Smooth muscle cell (in vitro differentiated cells): ENCODE data around the gene SYT13. TPM values are rescaled to one million over a fixed set of nuclear protein-coding genes. Genes with fewer than 3 reads are reported as not detected.

ENCODE experiments used
- DNase-seq: peaks from one replicate; lab custom pipeline; 2025; ENCODE audit not compliant: unreplicated experiment; lab: John Stamatoyannopoulos, UW
- H2AFZ ChIP-seq: fragments of 200-600 bp; sonication (generic); 2 replicates; pipeline ENCODE4 v1.6.0; 2016; ENCODE audit warnings: antibody characterized with exemption, low read depth, mild to moderate bottlenecking
- H3F3A ChIP-seq: fragments of 200-600 bp; sonication (generic); 2 replicates; pipeline ENCODE4 v1.6.0; 2017; ENCODE audit warnings: antibody characterized with exemption, low read depth
- H3K27ac ChIP-seq: fragments of 200-600 bp; sonication (generic); 2 replicates; pipeline ENCODE4 v1.5.1; 2016; ENCODE audit warnings: low read depth, mild to moderate bottlenecking
- H3K27me3 ChIP-seq: fragments of 200-600 bp; sonication (generic); 2 replicates; pipeline ENCODE4 v1.6.1; 2016; ENCODE audit warnings: low read depth, mild to moderate bottlenecking
- H3K36me3 ChIP-seq: fragments of 200-600 bp; sonication (generic); 2 replicates; pipeline ENCODE4 v1.5.1; 2016; ENCODE audit warnings: low read depth
- H3K4me1 ChIP-seq: fragments of 200-600 bp; sonication (generic); 2 replicates; pipeline ENCODE4 v1.5.1; 2016; ENCODE audit warnings: low read depth
- H3K4me2 ChIP-seq: fragments of 200-600 bp; sonication (generic); 2 replicates; pipeline ENCODE4 v1.6.0; 2016; ENCODE audit warnings: mild to moderate bottlenecking
- H3K4me3 ChIP-seq: fragments of 200-600 bp; sonication (generic); 2 replicates; pipeline ENCODE4 v1.5.1; 2016; ENCODE audit warnings: mild to moderate bottlenecking
- H3K79me2 ChIP-seq: fragments of 200-600 bp; sonication (generic); 2 replicates; pipeline ENCODE4 v1.6.0; 2016; ENCODE audit warnings: low read depth, mild to moderate bottlenecking
- H3K9ac ChIP-seq: fragments of 200-600 bp; sonication (generic); 2 replicates; pipeline ENCODE4 v1.6.0; 2016; ENCODE audit warnings: low read depth
- H3K9me3 ChIP-seq: fragments of 200-600 bp; sonication (generic); replicated peaks from 2 replicates; pipeline ENCODE4 v1.5.1; 2016; ENCODE audit warnings: low read depth
- H4K20me1 ChIP-seq: fragments of 200-600 bp; sonication (generic); 2 replicates; pipeline ENCODE4 v1.6.0; 2016; ENCODE audit warnings: low read depth
- WGBS: methylation state at CpG from one replicate; pipeline ENCODE4 v1.1.7; 2016; ENCODE audit warnings: low lambda C conversion rate; 5-methylcytosine and 5-hydroxymethylcytosine counted together
- polyA plus RNA-seq: library from polyadenylated mRNA; unstranded; fragments of >200 nt; fragmentation: Nextera tagmentation; extraction: Ambion mirVana; gene quantifications from 2 replicates; pipeline ENCODE4 v1.2.1, GENCODE V29; 2016
- total RNA-seq: library from RNA; depleted of rRNA; stranded (reverse); fragments of >200 nt; gene quantifications from 2 replicates; pipeline ENCODE4 v1.2.3, GENCODE V29; 2014
- TF ChIP-seq, protein P1 (sequence below): fragments of 200-600 bp; sonication (generic); IDR thresholded peaks from 2 replicates; pipeline ENCODE4 v1.5.1; 2017; ENCODE audit warnings: borderline replicate concordance, mild to moderate bottlenecking, antibody characterized with exemption; ENCODE audit not compliant: insufficient read depth, poor library complexity, severe bottlenecking

Gene SYT13
- total and polyA plus RNA-seq, 2 experiments from 2014 or later, result 0.47 to 1.3 TPM

DNA sequence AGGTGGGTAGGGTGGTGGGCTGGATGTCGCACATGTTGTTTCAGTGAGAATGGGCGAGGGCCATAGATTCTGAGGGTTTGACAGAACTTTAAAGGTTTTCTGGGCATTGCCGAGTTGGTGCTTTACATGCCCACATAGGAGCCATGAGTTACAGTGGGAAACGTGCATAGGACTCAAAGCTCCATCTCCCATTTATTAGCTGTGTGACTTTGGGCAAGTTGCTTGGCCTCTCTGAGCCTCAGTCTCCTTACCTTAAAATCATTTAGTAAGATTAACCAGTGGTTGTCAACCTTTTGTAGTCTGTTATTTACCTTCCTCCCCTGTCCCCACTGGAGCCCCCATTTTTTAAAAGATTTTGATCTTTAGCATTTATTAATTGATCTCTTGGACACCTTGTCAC, 67.4 kb downstream of the SYT13 start:
- Histone ChIP-seq H2AFZ (no peak overlapping the region), H3K9me3 (no peaks in the 10 kb centered on the region), H3K4me1 (no peaks in the 10 kb centered on the region), H3K36me3 (no peaks in the 10 kb centered on the region), H4K20me1 (no peaks in the 10 kb centered on the region), H3K27ac (no peak overlapping the region), H3K9ac (no peak overlapping the region), H3F3A (no peaks in the 10 kb centered on the region), H3K79me2 (no peaks in the 10 kb centered on the region), H3K4me3 (no peak overlapping the region), H3K4me2 (no peak overlapping the region), H3K27me3 (no peaks in the 10 kb centered on the region)
- 93% methylated on average over 4 of the region's 4 CpGs for WGBS
- DNase-seq, result no peak
- TF ChIP-seq, protein P1, sequence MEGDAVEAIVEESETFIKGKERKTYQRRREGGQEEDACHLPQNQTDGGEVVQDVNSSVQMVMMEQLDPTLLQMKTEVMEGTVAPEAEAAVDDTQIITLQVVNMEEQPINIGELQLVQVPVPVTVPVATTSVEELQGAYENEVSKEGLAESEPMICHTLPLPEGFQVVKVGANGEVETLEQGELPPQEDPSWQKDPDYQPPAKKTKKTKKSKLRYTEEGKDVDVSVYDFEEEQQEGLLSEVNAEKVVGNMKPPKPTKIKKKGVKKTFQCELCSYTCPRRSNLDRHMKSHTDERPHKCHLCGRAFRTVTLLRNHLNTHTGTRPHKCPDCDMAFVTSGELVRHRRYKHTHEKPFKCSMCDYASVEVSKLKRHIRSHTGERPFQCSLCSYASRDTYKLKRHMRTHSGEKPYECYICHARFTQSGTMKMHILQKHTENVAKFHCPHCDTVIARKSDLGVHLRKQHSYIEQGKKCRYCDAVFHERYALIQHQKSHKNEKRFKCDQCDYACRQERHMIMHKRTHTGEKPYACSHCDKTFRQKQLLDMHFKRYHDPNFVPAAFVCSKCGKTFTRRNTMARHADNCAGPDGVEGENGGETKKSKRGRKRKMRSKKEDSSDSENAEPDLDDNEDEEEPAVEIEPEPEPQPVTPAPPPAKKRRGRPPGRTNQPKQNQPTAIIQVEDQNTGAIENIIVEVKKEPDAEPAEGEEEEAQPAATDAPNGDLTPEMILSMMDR, result no peak

- Histone ChIP-seq H3K27me3 (no peaks in the 10 kb centered on the region), H3K4me2 (no peak overlapping the region), H3K27ac (no peak overlapping the region), H3F3A (no peaks in the 10 kb centered on the region), H4K20me1 (no peaks in the 10 kb centered on the region), H2AFZ (no peak overlapping the region), H3K9ac (no peak overlapping the region), H3K9me3 (no peaks in the 10 kb centered on the region), H3K36me3 (no peaks in the 10 kb centered on the region), H3K79me2 (no peaks in the 10 kb centered on the region), H3K4me3 (no peak overlapping the region), H3K4me1 (no peaks in the 10 kb centered on the region)
- 90% methylated on average over 2 of the region's 2 CpGs for WGBS
- no peak for DNase-seq
- TF ChIP-seq, protein P1, result no peak
These were observed 68.2 kb downstream of the SYT13 start for GRCh38 chr11:45217991-45218390.

- H3K9ac ChIP-seq, result no peak overlapping the region
- no peak for DNase-seq
- WGBS, result 90% methylated on average over 2 of the region's 2 CpGs
These were observed 69.2 kb downstream of the SYT13 start for GRCh38 chr11:45216901-45217300.

DNA sequence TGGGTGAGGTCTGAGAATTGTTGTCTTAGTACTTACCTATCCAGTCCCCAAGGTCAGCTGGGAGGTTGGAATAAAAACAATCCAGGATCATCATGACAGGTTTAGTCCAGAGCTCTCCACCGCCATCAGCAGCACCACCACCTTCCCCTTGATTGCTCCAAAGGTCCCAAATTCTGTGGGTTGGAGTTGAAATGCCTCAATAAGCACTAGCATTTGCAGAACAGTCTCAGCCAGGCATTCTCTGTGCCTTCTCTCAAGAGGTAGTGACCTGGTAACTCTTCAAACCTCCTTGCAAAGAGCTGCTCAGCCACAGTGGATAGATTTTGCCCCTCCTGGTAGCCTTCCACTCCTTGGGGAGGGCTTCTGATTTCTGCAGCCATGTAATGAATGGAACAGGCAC, 70.1 kb downstream of the SYT13 start:
- Histone ChIP-seq H3K9me3 (no peaks in the 10 kb centered on the region), H3K4me1 (no peaks in the 10 kb centered on the region), H3F3A (no peaks in the 10 kb centered on the region), H4K20me1 (no peaks in the 10 kb centered on the region), H3K27ac (no peak overlapping the region), H3K27me3 (no peaks in the 10 kb centered on the region), H3K4me2 (no peak overlapping the region), H3K79me2 (no peaks in the 10 kb centered on the region), H3K4me3 (no peak overlapping the region), H3K9ac (no peak overlapping the region), H3K36me3 (no peaks in the 10 kb centered on the region), H2AFZ (no peak overlapping the region)
- DNase-seq, result no peak
- 100% methylated on average over 1 of the region's 1 CpG for WGBS
- TF ChIP-seq, protein P1, result no peak

More at GRCh38 chr11:45216901-45217300, 69.2 kb downstream of the SYT13 start:
- Histone ChIP-seq H4K20me1 (no peaks in the 10 kb centered on the region), H3F3A (no peaks in the 10 kb centered on the region), H2AFZ (no peak overlapping the region), H3K4me1 (no peaks in the 10 kb centered on the region), H3K27me3 (no peaks in the 10 kb centered on the region), H3K79me2 (no peaks in the 10 kb centered on the region), H3K4me3 (no peak overlapping the region), H3K36me3 (no peaks in the 10 kb centered on the region), H3K9me3 (no peaks in the 10 kb centered on the region), H3K27ac (no peak overlapping the region), H3K4me2 (no peak overlapping the region)
- TF ChIP-seq, protein P1, result no peak
